Body of pancreas (tissue), 4 donors: ENCODE measurements around the gene ATPAF2. TPM values are rescaled to one million over a fixed set of nuclear protein-coding genes. Genes with fewer than 3 reads are reported as not detected.

ENCODE experiments used
- ATAC-seq: fragments of 150-250 bp; one replicate; pipeline ENCODE4 v1.9.1; 2016
- DNase-seq, 4 donors: peaks; one replicate each; pipeline ENCODE4 v3.0.0-alpha.2; 2019
- H3K27ac ChIP-seq, 4 donors: fragments of 200-600 bp; sonication (generic); 1 replicate in 3 of 4; 2 replicates in 1 of 4; pipeline versions ENCODE4 v1.5.1 to v1.6.1; 2016 to 2019; ENCODE audit warnings: mild to moderate bottlenecking in 1 of 4, mixed read lengths in 1 of 4, moderate library complexity in 1 of 4
- H3K27me3 ChIP-seq, 2 donors: fragments of 200-600 bp; sonication (generic); one replicate each; pipeline ENCODE4 v1.6.0; 2016; ENCODE audit warnings: mild to moderate bottlenecking in 1 of 2
- H3K36me3 ChIP-seq, 2 donors: fragments of 200-600 bp; sonication (generic); replicated peaks in 1 of 2; 2 replicates each; pipeline ENCODE4 v1.5.1; 2016; ENCODE audit warnings: low read depth in 2 of 2; ENCODE audit not compliant: insufficient read depth in 1 of 2
- H3K4me1 ChIP-seq: fragments of 200-600 bp; sonication (generic); one replicate; pipeline ENCODE4 v1.6.0; 2016
- H3K4me3 ChIP-seq, 2 donors: fragments of 200-600 bp; sonication (generic); 1 replicate in 1 of 2; 2 replicates in 1 of 2; pipeline ENCODE4 v1.5.1; 2016 to 2019
- H3K9me3 ChIP-seq, 3 donors: fragments of 200-600 bp; sonication (generic); 1 replicate in 2 of 3; 2 replicates in 1 of 3; pipeline ENCODE4 v1.5.1; 2016
- CTCF ChIP-seq, 7 experiments: fragments of 450-650 bp in 4 of 7; fragments of 200-600 bp in 3 of 7; sonication (generic) in 3 of 7; IDR thresholded peaks; one replicate each; pipeline ENCODE4 v1.5.1; 2016 to 2019; ENCODE audit warnings: antibody characterized with exemption in 7 of 7
- POLR2A ChIP-seq, 3 donors: fragments of 450-650 bp; IDR thresholded peaks; one replicate each; pipeline ENCODE4 v1.6.1; 2016; ENCODE audit warnings: antibody characterized with exemption in 3 of 3, mild to moderate bottlenecking in 2 of 3
- WGBS, 2 donors: methylation state at CpG; one replicate each; pipeline ENCODE4 v1.1.5; 2017; 5-methylcytosine and 5-hydroxymethylcytosine counted together
- intact Hi-C: fragments of 100-400 bp; cut with DNase I; formaldehyde crosslinking; loops from one replicate; pipeline ENCODE4 v1.15.1; 2023
- total RNA-seq, 2 donors: library from RNA; depleted of rRNA; stranded (reverse); fragments of >200 nt; gene quantifications; one replicate each; pipeline ENCODE4 v1.1.0, GENCODE V29; 2016

The ATPAF2 gene
- total RNA-seq, 2 donors from 2014 or later = 10.9 to 34.3 TPM

DNA sequence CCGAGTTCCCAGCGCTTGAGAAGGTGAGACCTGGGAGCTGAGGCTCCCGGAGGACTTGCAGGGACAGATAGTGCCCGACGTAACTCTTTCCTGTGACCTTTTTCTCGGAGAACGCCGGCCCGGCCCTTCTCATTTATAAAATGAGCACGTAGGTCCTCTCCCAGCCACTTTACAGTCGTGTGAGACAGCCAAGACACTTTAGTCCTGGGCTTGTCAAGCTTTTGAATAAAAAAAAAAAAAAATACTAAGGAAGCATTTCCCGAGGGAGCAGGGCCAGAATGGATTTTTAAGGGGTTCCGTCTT, 66.1 kb downstream of the ATPAF2 start:
- 2 to 3% methylated on average over 10 to 13 of the region's 13 CpGs for WGBS, 2 donors
- no peak for DNase-seq
- intact Hi-C loops = no loop called here
- peak overlapping the region in 3 of 4 donors; percentile 25 to 76 (median 75) for H3K27ac ChIP-seq
- H3K4me1 ChIP-seq = peaks cover 23% of the 10 kb centered on the region
- H3K36me3 ChIP-seq = no peaks in the 10 kb centered on the region
- peak overlapping the region; percentile 18 to 51 for H3K4me3 ChIP-seq
- H3K27me3 ChIP-seq = no peaks in the 10 kb centered on the region
- no peak for ATAC-seq
- TF ChIP-seq POLR2A (IDR thresholded peaks at IDR 0.05) (no peak), CTCF (IDR thresholded peaks at IDR 0.05) (no peak)
- no peaks in the 10 kb centered on the region for H3K9me3 ChIP-seq

- peaks cover 23% of the 10 kb centered on the region for H3K4me1 ChIP-seq
These were observed 66.6 kb downstream of the ATPAF2 start, which contains the start of the genes DRC3 and TOM1L2 for GRCh38 chr17:17972126-17972951. DRC3 (plus strand) TSS chr17:17972862; CDS start chr17:17977599, 4,737 bp downstream. TOM1L2 (minus strand) TSS chr17:17972400; CDS start chr17:17972313, 87 bp downstream.

DNA sequence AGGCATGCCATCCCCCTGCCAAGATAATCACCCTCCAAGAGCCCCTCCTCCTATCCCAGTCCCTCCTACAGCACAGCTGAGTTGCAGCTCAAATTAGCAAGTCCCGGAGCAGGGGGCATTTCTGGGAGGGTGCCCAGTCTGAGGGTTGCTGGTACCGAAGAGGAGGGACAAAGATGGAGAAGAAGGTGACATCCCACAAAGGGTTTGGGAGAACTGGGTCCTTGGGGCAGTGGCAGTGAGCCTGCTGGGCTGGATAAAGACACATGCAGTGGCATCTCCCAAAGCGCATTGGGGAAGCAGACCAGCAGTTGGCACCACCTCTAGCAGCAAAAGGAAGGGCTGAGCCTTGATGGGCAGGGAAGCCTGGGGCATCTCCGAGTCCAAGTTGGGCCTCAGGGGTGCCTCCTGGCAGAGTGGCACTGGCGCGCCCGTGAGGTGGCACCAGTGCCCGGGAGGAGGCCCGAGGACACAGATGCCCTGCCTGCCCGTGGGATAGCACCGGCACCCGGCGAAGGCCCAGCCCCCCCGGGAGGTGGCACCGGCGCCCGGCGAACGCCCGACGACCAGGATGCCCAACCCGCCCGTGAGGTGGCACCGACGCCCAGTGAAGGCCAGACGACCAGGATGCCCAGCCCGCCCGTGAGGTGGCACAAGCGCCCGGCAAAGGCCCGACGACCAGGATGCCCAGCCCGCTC, 67.4 kb downstream of the ATPAF2 start:
- WGBS, 2 donors = 0 to 20% methylated on average over 1 to 32 of the region's 33 CpGs
- H3K4me3 ChIP-seq = peak overlapping the region; percentile 71 to 91
- intact Hi-C loops = no loop called here
- H3K27ac ChIP-seq = peak overlapping the region; percentile 88 to 96 (median 94)
- peaks cover 24% of the 10 kb centered on the region for H3K4me1 ChIP-seq
- TF ChIP-seq POLR2A (IDR thresholded peaks at IDR 0.05) (no peak), CTCF (IDR thresholded peaks at IDR 0.05) (no peak)
- no peaks in the 10 kb centered on the region for H3K27me3 ChIP-seq
- H3K36me3 ChIP-seq = no peaks in the 10 kb centered on the region
- peak; percentile 46 to 58 (median 54) for DNase-seq
- peak; percentile 4 for ATAC-seq
- H3K9me3 ChIP-seq = no peaks in the 10 kb centered on the region

More at GRCh38 chr17:17972126-17972951, 66.6 kb downstream of the ATPAF2 start, which contains the start of the genes DRC3 and TOM1L2:
- Histone ChIP-seq H3K27me3 (no peaks in the 10 kb centered on the region), H3K4me3 (peak within 1 kb of the TSS; percentile 71 to 91), H3K27ac (peak within 1 kb of the TSS; percentile 88 to 96 (median 94)), H3K36me3 (no peaks in the 10 kb centered on the region), H3K9me3 (no peaks in the 10 kb centered on the region)
- TF ChIP-seq CTCF (IDR thresholded peaks at IDR 0.05) = peak in 3 of 7 experiments; percentile 33 to 53 (median 37)
- peak; percentile 65 to 91 (median 86) for TF ChIP-seq POLR2A (IDR thresholded peaks at IDR 0.05)
- ATAC-seq (peak; percentile 95), DNase-seq (peak; percentile 100)
- 0% methylated on average over 8 to 57 of the region's 59 CpGs for WGBS, 2 donors
- intact Hi-C loops = no loop called here

GRCh38 chr17:17970699-17971430, 68.1 kb downstream of the ATPAF2 start:
- DNase-seq (no peak), ATAC-seq (no peak)
- no peaks in the 10 kb centered on the region for H3K36me3 ChIP-seq
- WGBS, 2 donors = 7 to 18% methylated on average over 1 of the region's 1 CpG
- H3K4me3 ChIP-seq = peak overlapping the region in 1 of 2 donors; percentile 91
- no peaks in the 10 kb centered on the region for H3K9me3 ChIP-seq
- TF ChIP-seq POLR2A (IDR thresholded peaks at IDR 0.05) = no peak
- no peak for TF ChIP-seq CTCF (IDR thresholded peaks at IDR 0.05)
- intact Hi-C loops = no loop called here
- H3K27me3 ChIP-seq = no peaks in the 10 kb centered on the region
- peaks cover 27% of the 10 kb centered on the region for H3K4me1 ChIP-seq
- H3K27ac ChIP-seq = peak overlapping the region; percentile 88 to 96 (median 94)

Other genes starting within 250 kb of the ATPAF2 start
- 10 to 100 TPM; 22.3 to 88.0 TPM for gene SREBF1, start 202.2 kb downstream of the ATPAF2 start, total RNA-seq
- gene TOM1L2, start 66.8 kb downstream of the ATPAF2 start, total RNA-seq = 10 to 100 TPM; 35.9 to 55.8 TPM
- 1 to 10 TPM; 2.9 to 6.9 TPM for gene DRC3, start 66.3 kb downstream of the ATPAF2 start, total RNA-seq
- gene GID4, start 240 bp upstream of the ATPAF2 start, total RNA-seq = 10 to 100 TPM in 1 of 2 donors, 1 to 10 TPM in 1; 3.6 to 20.4 TPM
- 10 to 100 TPM; 17.8 to 30.1 TPM for gene DRG2, start 48.8 kb upstream of the ATPAF2 start, total RNA-seq
- 1 to 10 TPM in 1 of 2 donors, under 1 TPM in 1; under 0.01 to 1.3 TPM for gene MYO15A, start 69.6 kb upstream of the ATPAF2 start, total RNA-seq
- gene ALKBH5, start 144.7 kb upstream of the ATPAF2 start, total RNA-seq = 10 to 100 TPM; 45.4 to 48.8 TPM
- gene LLGL1, start 186.5 kb upstream of the ATPAF2 start, total RNA-seq = 10 to 100 TPM in 1 of 2 donors, 1 to 10 TPM in 1; 6.6 to 11.4 TPM
- 100 to 1,000 TPM; 154 to 173 TPM for gene FLII, start 219.6 kb upstream of the ATPAF2 start, total RNA-seq
- gene MIEF2, start 221.5 kb upstream of the ATPAF2 start, total RNA-seq = 10 to 100 TPM; 16.2 to 21.8 TPM